CD4-positive, alpha-beta memory T cell (primary cell): Measurements from ENCODE around the gene SNRNP70. TPM values are rescaled to one million over a fixed set of nuclear protein-coding genes. Genes with fewer than 3 reads are reported as not detected.
"Not testable (repeated sequence)": the region's sequence is repeated elsewhere in the genome, so short reads cannot be mapped to it uniquely, and the experiment has no call there.

Experiments
- CTCF ChIA-PET: fragments of 350-600 bp; sonication (Branson Sonifier 250); formaldehyde crosslinking; loops from one replicate; lab custom pipeline; 2021; ENCODE audit warnings: inconsistent platforms; ENCODE audit not compliant: partially characterized antibody; lab: Charles Lee
- POLR2A ChIA-PET: fragments of 350-600 bp; sonication (Branson Sonifier 250); formaldehyde crosslinking; loops from one replicate; lab custom pipeline; 2021; ENCODE audit not compliant: partially characterized antibody; lab: Charles Lee
- DNase-seq, 5 donors: peaks; one replicate each; pipeline versions ENCODE4 v3.0.0 to v3.0.0-alpha.2; 2020 to 2022; ENCODE audit warnings: mixed read lengths in 1 of 5
- H3K27ac ChIP-seq: one replicate; pipeline ENCODE4 v1.7.0; 2013; ENCODE audit warnings: low read depth, low read length
- H3K27me3 ChIP-seq: 2 replicates; pipeline ENCODE4 v1.7.0; 2013; ENCODE audit warnings: mild to moderate bottlenecking, low read length, moderate library complexity; ENCODE audit not compliant: insufficient read depth
- H3K36me3 ChIP-seq: 2 replicates; pipeline ENCODE4 v1.7.0; 2013; ENCODE audit warnings: mild to moderate bottlenecking, low read length, moderate library complexity; ENCODE audit not compliant: insufficient read depth
- H3K4me1 ChIP-seq: 2 replicates; pipeline ENCODE4 v1.7.0; 2013; ENCODE audit warnings: mild to moderate bottlenecking, low read length, moderate library complexity; ENCODE audit not compliant: insufficient read depth
- H3K4me3 ChIP-seq, 2 donors: one replicate each; pipeline ENCODE4 v1.7.0; 2013; ENCODE audit warnings: low read length in 2 of 2, mild to moderate bottlenecking in 1 of 2
- H3K9me3 ChIP-seq, 2 donors: one replicate each; pipeline ENCODE4 v1.7.0; 2013; ENCODE audit warnings: low read length in 2 of 2, control low read depth in 1 of 2; ENCODE audit not compliant: control insufficient read depth in 1 of 2
- H3K27ac Mint-ChIP-seq, 7 donors: one replicate each; pipeline ENCODE4 v1.8.0; 2020 to 2021; ENCODE audit warnings: mixed read lengths in 7 of 7, mild to moderate bottlenecking in 6 of 7, inconsistent platforms in 3 of 7, moderate library complexity in 3 of 7
- H3K27me3 Mint-ChIP-seq, 2 donors: one replicate each; pipeline ENCODE4 v1.8.0; 2020 to 2021; ENCODE audit warnings: mixed read lengths in 2 of 2
- H3K36me3 Mint-ChIP-seq, 2 donors: one replicate each; pipeline ENCODE4 v1.8.0; 2020 to 2021; ENCODE audit warnings: mixed read lengths in 2 of 2, inconsistent platforms in 1 of 2, mild to moderate bottlenecking in 1 of 2
- H3K4me1 Mint-ChIP-seq, 4 donors: one replicate each; pipeline ENCODE4 v1.8.0; 2020 to 2021; ENCODE audit warnings: mixed read lengths in 4 of 4, mild to moderate bottlenecking in 1 of 4
- H3K4me3 Mint-ChIP-seq, 8 donors: one replicate each; pipeline ENCODE4 v1.8.0; 2020 to 2021; ENCODE audit warnings: mixed read lengths in 8 of 8, mild to moderate bottlenecking in 7 of 8, moderate library complexity in 6 of 8, inconsistent platforms in 3 of 8
- H3K9me3 Mint-ChIP-seq, 8 donors: one replicate each; pipeline ENCODE4 v1.8.0; 2020 to 2021; ENCODE audit warnings: mixed read lengths in 8 of 8, mild to moderate bottlenecking in 5 of 8, inconsistent platforms in 3 of 8, moderate library complexity in 1 of 8
- intact Hi-C: fragments of 100-400 bp; cut with micrococcal nuclease; formaldehyde crosslinking; loops from one replicate; pipeline ENCODE4 v1.15.1; 2023
- polyA plus RNA-seq, 2 donors: library from polyadenylated mRNA; unstranded; fragments of 300-500 nt; fragmentation: Illumina TruSeq; gene quantifications; one replicate each; pipeline ENCODE4 v1.2.3, GENCODE V29; 2021
- total RNA-seq, 2 experiments: library from RNA; stranded (reverse); gene quantifications; one replicate each; pipeline ENCODE4 v1.2.3, GENCODE V29; 2021

The SNRNP70 gene
- total and polyA plus RNA-seq, 4 experiments from 2014 or later: 31.5 to 689 (median 365) TPM

- Mint-ChIP-seq H3K27me3 (no peaks in the 10 kb centered on the region), H3K4me1 (peaks cover 18 to 38% (median 30%) of the 10 kb centered on the region in 4 donors), H3K9me3 (peaks cover 0 to 3% (median 0%) of the 10 kb centered on the region in 8 donors), H3K27ac (peak overlapping the region in 5 of 7 donors; percentile 32 to 87 (median 76)), H3K36me3 (no peaks in the 10 kb centered on the region), H3K4me3 (peak overlapping the region; percentile 71 to 86 (median 79))
- ChIA-PET CTCF (interaction anchor here (1.0 to 2.0 kb wide), 4 partner anchors 8 to 127 kb away, joined by 3 to 6 read pairs (median 4); partner anchors contain the start of genes GYS1 and RUVBL2), POLR2A (interaction anchor here (0.8 to 1.5 kb wide), 6 partner anchors 8 to 24 kb away, joined by 3 to 9 read pairs (median 3); no protein-coding TSS in a partner anchor)
- peaks cover 28% of the 10 kb centered on the region for H3K4me1 ChIP-seq
- peak overlapping the region in 1 of 2 donors; percentile 73 for H3K4me3 ChIP-seq
- H3K9me3 ChIP-seq: no peaks in the 10 kb centered on the region
- intact Hi-C loops: no loop called here
- no peaks in the 10 kb centered on the region for H3K27me3 ChIP-seq
- no peak overlapping the region for H3K27ac ChIP-seq
- peak in 1 of 5 donors; percentile 44 for DNase-seq
- no peaks in the 10 kb centered on the region for H3K36me3 ChIP-seq
These were observed 35.1 kb downstream of the SNRNP70 start for GRCh38 chr19:49120325-49120683.

- Mint-ChIP-seq H3K27me3 (no peaks in the 10 kb centered on the region), H3K36me3 (no peaks in the 10 kb centered on the region), H3K9me3 (peaks cover 0 to 3% (median 0%) of the 10 kb centered on the region in 8 donors), H3K27ac (peak overlapping the region in 6 of 7 donors; percentile 13 to 87 (median 52)), H3K4me1 (peaks cover 18 to 38% (median 28%) of the 10 kb centered on the region in 4 donors), H3K4me3 (peak overlapping the region; percentile 71 to 86 (median 79))
- Histone ChIP-seq H3K9me3 (no peaks in the 10 kb centered on the region), H3K4me1 (peaks cover 28% of the 10 kb centered on the region), H3K36me3 (no peaks in the 10 kb centered on the region), H3K4me3 (no peak overlapping the region), H3K27ac (no peak overlapping the region), H3K27me3 (no peaks in the 10 kb centered on the region)
- intact Hi-C loops: no loop called here
- peak in 1 of 5 donors; percentile 24 for DNase-seq
- ChIA-PET CTCF (interaction anchor here (1.5 to 2.0 kb wide), 3 partner anchors 15 to 26 kb away, joined by 4 to 6 read pairs (median 4); no protein-coding TSS in a partner anchor), POLR2A (interaction anchor here (0.9 to 1.5 kb wide), 3 partner anchors 9 to 20 kb away, joined by 3 to 5 read pairs (median 3); no protein-coding TSS in a partner anchor)
These were observed 35.6 kb downstream of the SNRNP70 start for GRCh38 chr19:49120868-49121267.

GRCh38 chr19:49121841-49122240, 36.6 kb downstream of the SNRNP70 start:
- CTCF ChIA-PET: interaction anchor here (0.7 to 1.8 kb wide), 3 partner anchors 16 to 168 kb away, joined by 3 to 6 read pairs (median 4); no protein-coding TSS in a partner anchor
- H3K4me1 ChIP-seq: peaks cover 23% of the 10 kb centered on the region
- H3K4me3 ChIP-seq, H3K9me3 Mint-ChIP-seq, POLR2A ChIA-PET, H3K27me3 ChIP-seq, H3K27ac ChIP-seq, intact Hi-C loops, H3K9me3 ChIP-seq, H3K36me3 Mint-ChIP-seq, H3K27me3 Mint-ChIP-seq, H3K27ac Mint-ChIP-seq, H3K36me3 ChIP-seq: not testable (repeated sequence)
- H3K4me1 Mint-ChIP-seq: peaks cover 18 to 30% (median 25%) of the 10 kb centered on the region in 4 donors
- DNase-seq: peak in 1 of 5 donors; percentile 31
- peak overlapping the region in 3 of 8 donors; percentile 2 to 54 (median 3) for H3K4me3 Mint-ChIP-seq

GRCh38 chr19:49123285-49123684, 38.0 kb downstream of the SNRNP70 start:
- H3K36me3 ChIP-seq, H3K36me3 Mint-ChIP-seq, H3K4me3 Mint-ChIP-seq, H3K27me3 ChIP-seq, DNase-seq, H3K27me3 Mint-ChIP-seq, H3K4me3 ChIP-seq, H3K9me3 ChIP-seq, H3K27ac ChIP-seq, intact Hi-C loops, H3K9me3 Mint-ChIP-seq: not testable (repeated sequence)
- Mint-ChIP-seq H3K27ac (peak overlapping the region in 1 of 7 donors; percentile 21), H3K4me1 (peaks cover 15 to 24% (median 15%) of the 10 kb centered on the region in 4 donors)
- peaks cover 20% of the 10 kb centered on the region for H3K4me1 ChIP-seq
- CTCF ChIA-PET: interaction anchor here (1.6 kb wide), 1 partner anchor 25 kb away, joined by 4 read pairs; no protein-coding TSS in a partner anchor
- POLR2A ChIA-PET: interaction anchor here (1.5 kb wide), 1 partner anchor 9 kb away, joined by 3 read pairs; the partner anchor contains the start of gene LIN7B

- CTCF ChIA-PET: interaction anchor here (0.9 kb wide), 1 partner anchor 18 kb away, joined by 3 read pairs; no protein-coding TSS in a partner anchor
- Histone ChIP-seq H3K4me1 (peaks cover 18% of the 10 kb centered on the region), H3K36me3 (no peaks in the 10 kb centered on the region), H3K4me3 (no peak overlapping the region), H3K27me3 (no peaks in the 10 kb centered on the region), H3K9me3 (no peaks in the 10 kb centered on the region), H3K27ac (no peak overlapping the region)
- Mint-ChIP-seq H3K4me3 (no peak overlapping the region), H3K9me3 (peaks cover 0 to 3% (median 0%) of the 10 kb centered on the region in 8 donors), H3K27me3 (no peaks in the 10 kb centered on the region), H3K4me1 (peaks cover 17 to 28% (median 21%) of the 10 kb centered on the region in 4 donors), H3K27ac (peak overlapping the region in 1 of 7 donors; percentile 35), H3K36me3 (no peaks in the 10 kb centered on the region)
- peak in 1 of 5 donors; percentile 39 for DNase-seq
- POLR2A ChIA-PET: no interaction called here
- intact Hi-C loops: loop anchor here (5.0 kb wide), 1 partner anchor 38 kb away; the partner anchor contains the start of gene SNRNP70
These were observed 39.9 kb downstream of the SNRNP70 start for GRCh38 chr19:49125025-49125731.

GRCh38 chr19:49126575-49126974, 41.3 kb downstream of the SNRNP70 start:
- H3K27ac ChIP-seq: no peak overlapping the region
- intact Hi-C loops: loop anchor here (5.0 kb wide), 1 partner anchor 39 kb away; the partner anchor contains the start of gene SNRNP70
- H3K4me1 Mint-ChIP-seq: peaks cover 10 to 20% (median 13%) of the 10 kb centered on the region in 4 donors
- no peak for DNase-seq
- peaks cover 0 to 2% (median 0%) of the 10 kb centered on the region in 8 donors for H3K9me3 Mint-ChIP-seq
- H3K36me3 ChIP-seq: no peaks in the 10 kb centered on the region
- no peaks in the 10 kb centered on the region for H3K9me3 ChIP-seq
- H3K36me3 Mint-ChIP-seq: no peaks in the 10 kb centered on the region
- no peak overlapping the region for H3K4me3 Mint-ChIP-seq
- H3K4me3 ChIP-seq: no peak overlapping the region
- no peak overlapping the region for H3K27ac Mint-ChIP-seq
- POLR2A ChIA-PET: interaction anchor here (0.7 to 4.1 kb wide), 3 partner anchors 9 to 133 kb away, joined by 4 to 38 read pairs (median 8); partner anchors contain the start of genes GYS1, LIN7B and RUVBL2
- H3K4me1 ChIP-seq: peaks cover 14% of the 10 kb centered on the region
- no peaks in the 10 kb centered on the region for H3K27me3 ChIP-seq
- no peaks in the 10 kb centered on the region for H3K27me3 Mint-ChIP-seq
- CTCF ChIA-PET: interaction anchor here (0.7 to 2.7 kb wide), 2 partner anchors 9 to 12 kb away, joined by 3 to 8 read pairs; partner anchors contain the start of gene LIN7B
